Thyroid gland (tissue), 4 donors: ENCODE measurements around the gene PAFAH1B1. TPM values are rescaled to one million over a fixed set of nuclear protein-coding genes. Genes with fewer than 3 reads are reported as not detected.

Source experiments
- DNase-seq, 2 donors: peaks; one replicate each; pipeline ENCODE4 v3.0.0-alpha.2; 2019
- H3K27ac ChIP-seq, 3 donors: fragments of 200-600 bp; sonication (generic); 1 replicate in 2 of 3; 2 replicates in 1 of 3; pipeline ENCODE4 v1.5.1; 2016 to 2019; ENCODE audit warnings: mild to moderate bottlenecking in 1 of 3, moderate library complexity in 1 of 3
- H3K27me3 ChIP-seq: fragments of 200-600 bp; sonication (generic); one replicate; pipeline ENCODE4 v1.5.1; 2019
- H3K36me3 ChIP-seq, 2 donors: fragments of 200-600 bp; sonication (generic); one replicate each; pipeline ENCODE4 v1.5.1; 2016 to 2019
- H3K4me1 ChIP-seq, 2 donors: fragments of 200-600 bp; sonication (generic); one replicate each; pipeline ENCODE4 v1.5.1; 2017 to 2019
- H3K4me3 ChIP-seq, 3 donors: fragments of 200-600 bp; sonication (generic); replicated peaks in 1 of 3; 1 replicate in 2 of 3; 2 replicates in 1 of 3; pipeline ENCODE4 v1.5.1; 2016; ENCODE audit warnings: mild to moderate bottlenecking in 1 of 3
- H3K9me3 ChIP-seq: fragments of 200-600 bp; sonication (generic); one replicate; pipeline ENCODE4 v1.5.1; 2017
- CTCF ChIP-seq, 6 experiments: fragments of 200-600 bp in 3 of 6; fragments of 450-650 bp in 3 of 6; sonication (generic) in 3 of 6; IDR thresholded peaks; one replicate each; pipeline ENCODE4 v1.5.1; 2016 to 2019; ENCODE audit warnings: antibody characterized with exemption in 6 of 6, mild to moderate bottlenecking in 2 of 6, inconsistent platforms in 1 of 6, moderate library complexity in 1 of 6
- POLR2A ChIP-seq, 2 donors: fragments of 450-650 bp; IDR thresholded peaks; one replicate each; pipeline ENCODE4 v1.6.1; 2017; ENCODE audit warnings: antibody characterized with exemption in 2 of 2, mild to moderate bottlenecking in 2 of 2, moderate library complexity in 1 of 2
- WGBS, 2 donors: methylation state at CpG; one replicate each; pipeline ENCODE4 v1.1.5; 2017; 5-methylcytosine and 5-hydroxymethylcytosine counted together
- intact Hi-C: fragments of 100-400 bp; cut with DNase I; formaldehyde crosslinking; loops from one replicate; pipeline ENCODE4 v1.15.1; 2023
- total RNA-seq, 4 donors: library from RNA; depleted of rRNA; stranded (reverse); fragments of >200 nt; gene quantifications; one replicate each; pipeline ENCODE4 v1.2.3, GENCODE V29; 2016

PAFAH1B1 gene
- total RNA-seq, 4 donors from 2014 or later: 102 to 184 (median 109) TPM

DNA sequence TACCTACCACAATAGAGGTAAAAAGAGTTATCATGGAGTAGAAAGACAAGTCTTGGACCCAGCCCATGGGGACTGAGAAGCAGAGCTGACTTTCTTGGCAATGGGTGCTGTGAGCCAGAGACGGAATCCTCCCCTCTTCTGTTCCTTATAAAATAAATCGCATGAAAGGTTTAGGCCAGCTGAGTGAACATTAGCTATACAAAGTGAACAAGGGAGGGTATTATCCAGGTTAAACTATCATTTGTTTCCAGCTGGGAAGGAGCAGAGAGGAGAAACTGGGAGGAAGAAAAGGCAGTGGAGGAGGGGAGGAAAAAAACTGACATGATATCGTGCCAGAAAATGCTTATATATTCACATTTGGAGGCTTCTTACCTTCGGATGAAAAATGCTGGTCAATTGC, 13.3 kb upstream of the PAFAH1B1 start:
- Histone ChIP-seq H3K36me3 (no peaks in the 10 kb centered on the region), H3K4me1 (no peaks in the 10 kb centered on the region), H3K9me3 (no peaks in the 10 kb centered on the region), H3K27me3 (no peaks in the 10 kb centered on the region), H3K4me3 (no peak overlapping the region), H3K27ac (no peak overlapping the region)
- no peak for DNase-seq
- TF ChIP-seq CTCF (IDR thresholded peaks at IDR 0.05) (no peak), POLR2A (IDR thresholded peaks at IDR 0.05) (no peak)
- 53 to 66% methylated on average over 4 of the region's 4 CpGs for WGBS, 2 donors
- intact Hi-C loops: no loop called here

- H3K27me3 ChIP-seq: no peaks in the 10 kb centered on the region
- DNase-seq: no peak
- intact Hi-C loops: no loop called here
- no peak overlapping the region for H3K4me3 ChIP-seq
- H3K27ac ChIP-seq: no peak overlapping the region
- TF ChIP-seq CTCF (IDR thresholded peaks at IDR 0.05) (no peak), POLR2A (IDR thresholded peaks at IDR 0.05) (no peak)
- 52 to 58% methylated on average over 5 of the region's 5 CpGs for whole genome bisulfite sequencing, 2 donors
- no peaks in the 10 kb centered on the region for H3K36me3 ChIP-seq
- H3K9me3 ChIP-seq: no peaks in the 10 kb centered on the region
- H3K4me1 ChIP-seq: no peaks in the 10 kb centered on the region
Observed at GRCh38 chr17:2580661-2581060, 12.8 kb upstream of the PAFAH1B1 start.

GRCh38 chr17:2582493-2582892, 11.0 kb upstream of the PAFAH1B1 start:
- intact Hi-C loops: no loop called here
- Histone ChIP-seq H3K27ac (no peak overlapping the region), H3K9me3 (no peaks in the 10 kb centered on the region)

DNA sequence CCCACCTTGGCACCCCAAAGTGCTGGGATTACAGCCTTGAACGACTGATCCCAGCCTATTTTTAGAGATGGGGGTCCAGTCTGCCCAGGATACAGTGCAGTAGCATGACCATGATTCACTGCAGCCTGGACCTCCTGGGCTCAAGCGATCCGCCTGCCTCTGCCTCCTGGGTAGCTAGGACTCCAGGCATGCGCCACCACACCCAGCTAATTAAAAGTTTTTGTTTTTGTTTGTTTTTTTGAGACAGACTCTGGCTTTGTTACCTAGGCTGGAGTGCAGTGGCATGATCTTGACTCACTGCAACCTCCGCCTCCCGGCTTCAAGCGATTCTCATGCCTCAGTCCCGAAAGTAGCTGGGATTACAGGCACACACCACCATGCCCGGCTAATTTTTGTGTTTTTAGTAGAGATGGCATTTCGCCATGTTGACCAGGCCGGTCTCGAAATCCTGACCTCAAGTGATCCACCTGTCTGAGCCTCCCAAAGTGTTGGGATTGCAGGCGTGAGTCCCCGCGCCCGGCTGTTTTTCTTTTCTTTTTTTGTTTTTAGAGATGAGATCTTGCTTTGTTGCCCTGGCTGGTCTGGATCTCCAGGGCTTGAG, 2.3 kb upstream of the PAFAH1B1 start:
- H3K27ac ChIP-seq: no peak overlapping the region
- WGBS, 2 donors: 85 to 87% methylated on average over 16 of the region's 16 CpGs
- DNase-seq: no peak
- H3K36me3 ChIP-seq: no peaks in the 10 kb centered on the region
- H3K4me1 ChIP-seq: peaks cover 15 to 25% of the 10 kb centered on the region in 2 donors
- no peak overlapping the region for H3K4me3 ChIP-seq
- H3K27me3 ChIP-seq: no peaks in the 10 kb centered on the region
- TF ChIP-seq CTCF (IDR thresholded peaks at IDR 0.05) (no peak), POLR2A (IDR thresholded peaks at IDR 0.05) (no peak)
- H3K9me3 ChIP-seq: no peaks in the 10 kb centered on the region
- intact Hi-C loops: loop anchor here (10.0 kb wide), 1 partner anchor 104 kb away; no protein-coding TSS in a partner anchor

More at GRCh38 chr17:2582493-2582892, 11.0 kb upstream of the PAFAH1B1 start:
- peaks cover 0 to 7% of the 10 kb centered on the region in 2 donors for H3K4me1 ChIP-seq
- H3K4me3 ChIP-seq: no peak overlapping the region
- no peak for DNase-seq
- WGBS, 2 donors: 95 to 97% methylated on average over 18 of the region's 18 CpGs
- TF ChIP-seq CTCF (IDR thresholded peaks at IDR 0.05): no peak
- TF ChIP-seq POLR2A (IDR thresholded peaks at IDR 0.05): no peak
- no peaks in the 10 kb centered on the region for H3K36me3 ChIP-seq
- no peaks in the 10 kb centered on the region for H3K27me3 ChIP-seq

DNA sequence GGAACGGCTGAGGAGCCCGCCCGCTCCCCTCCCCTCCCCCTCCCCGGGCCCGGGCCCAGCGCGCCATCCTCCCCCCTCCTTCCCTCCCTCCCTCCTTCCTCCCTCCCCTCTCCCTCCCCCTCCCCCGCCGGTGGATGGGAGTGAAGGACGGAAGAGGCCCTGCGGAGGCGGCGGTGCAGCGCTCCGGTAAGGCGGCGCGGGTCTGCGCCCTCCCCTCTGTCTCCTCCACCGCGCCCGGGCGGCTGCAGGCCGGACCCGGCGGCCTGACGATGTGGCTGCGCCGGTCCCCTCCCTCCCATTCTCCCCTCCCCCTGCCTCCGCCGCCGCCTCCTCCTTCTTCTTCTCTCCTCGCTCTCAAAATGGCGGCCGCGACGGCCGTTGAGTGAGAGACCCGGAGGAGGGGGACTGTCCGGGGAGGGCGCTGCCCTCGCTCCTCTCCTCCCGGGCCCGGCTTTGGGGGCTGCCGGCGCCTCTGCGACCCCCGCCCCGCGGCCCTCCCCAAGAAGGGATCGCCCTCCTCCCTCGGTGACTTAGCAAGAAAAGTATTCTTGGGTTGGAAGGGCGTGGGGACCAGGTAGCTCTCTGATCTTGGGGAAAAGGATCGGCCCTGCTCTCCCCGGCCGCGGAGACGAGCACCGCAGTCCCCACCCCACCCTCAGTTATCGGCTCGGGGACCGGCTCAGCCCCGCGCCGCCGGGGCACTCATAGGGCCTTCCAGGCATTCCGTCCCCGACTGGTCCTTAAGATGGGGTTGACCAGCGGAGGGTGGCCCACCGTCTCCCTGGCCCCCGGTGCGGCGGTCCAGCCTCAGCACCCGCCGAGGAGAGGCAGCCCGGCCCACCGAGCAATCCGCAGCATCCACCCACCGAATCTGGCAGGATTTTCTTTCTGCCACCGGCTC, 617 bp downstream of the PAFAH1B1 start:
- H3K36me3 ChIP-seq: no peaks in the 10 kb centered on the region
- TF ChIP-seq CTCF (IDR thresholded peaks at IDR 0.05) (no peak), POLR2A (IDR thresholded peaks at IDR 0.05) (peak in 1 of 2 donors; percentile 20)
- H3K4me3 ChIP-seq: peak overlapping the region; percentile 93 to 98 (median 94)
- DNase-seq: peak; percentile 82 to 86
- peaks cover 38 to 40% of the 10 kb centered on the region in 2 donors for H3K4me1 ChIP-seq
- WGBS, 2 donors: 0 to 3% methylated on average over 13 to 18 of the region's 80 CpGs
- no peaks in the 10 kb centered on the region for H3K27me3 ChIP-seq
- intact Hi-C loops: loop anchor here (10.0 kb wide), 1 partner anchor 101 kb away; no protein-coding TSS in a partner anchor
- no peaks in the 10 kb centered on the region for H3K9me3 ChIP-seq
- peak overlapping the region; percentile 94 to 99 (median 99) for H3K27ac ChIP-seq
